ENCODE results near the gene SVEP1.
A peak's percentile ranks its signal among the peaks of the same experiment; 100 is the strongest.
"Not testable (repeated sequence)": the region's sequence is repeated elsewhere in the genome, so short reads cannot be mapped to it uniquely, and the experiment has no call there.

Gene SVEP1

DNA sequence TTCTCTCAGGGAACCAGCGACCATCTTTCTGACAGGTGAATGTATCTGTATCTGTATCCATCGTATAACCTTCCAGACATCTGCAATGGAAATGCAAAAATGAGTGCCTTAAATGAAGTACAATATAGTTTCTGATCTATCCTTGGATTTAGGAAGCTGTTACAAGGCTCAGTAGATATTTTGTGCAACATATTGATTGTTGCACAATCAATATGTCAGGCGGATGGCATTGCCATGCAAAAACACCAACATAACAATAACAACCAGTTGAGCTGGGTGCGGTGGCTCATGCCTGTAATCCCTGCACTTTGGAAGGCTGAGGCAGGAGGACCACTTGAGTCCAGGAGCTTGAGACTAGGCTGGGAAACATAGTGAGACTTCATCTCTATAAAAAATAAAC is 175.1 kb downstream of the SVEP1 start:
- TF ChIP-seq, protein P1, sequence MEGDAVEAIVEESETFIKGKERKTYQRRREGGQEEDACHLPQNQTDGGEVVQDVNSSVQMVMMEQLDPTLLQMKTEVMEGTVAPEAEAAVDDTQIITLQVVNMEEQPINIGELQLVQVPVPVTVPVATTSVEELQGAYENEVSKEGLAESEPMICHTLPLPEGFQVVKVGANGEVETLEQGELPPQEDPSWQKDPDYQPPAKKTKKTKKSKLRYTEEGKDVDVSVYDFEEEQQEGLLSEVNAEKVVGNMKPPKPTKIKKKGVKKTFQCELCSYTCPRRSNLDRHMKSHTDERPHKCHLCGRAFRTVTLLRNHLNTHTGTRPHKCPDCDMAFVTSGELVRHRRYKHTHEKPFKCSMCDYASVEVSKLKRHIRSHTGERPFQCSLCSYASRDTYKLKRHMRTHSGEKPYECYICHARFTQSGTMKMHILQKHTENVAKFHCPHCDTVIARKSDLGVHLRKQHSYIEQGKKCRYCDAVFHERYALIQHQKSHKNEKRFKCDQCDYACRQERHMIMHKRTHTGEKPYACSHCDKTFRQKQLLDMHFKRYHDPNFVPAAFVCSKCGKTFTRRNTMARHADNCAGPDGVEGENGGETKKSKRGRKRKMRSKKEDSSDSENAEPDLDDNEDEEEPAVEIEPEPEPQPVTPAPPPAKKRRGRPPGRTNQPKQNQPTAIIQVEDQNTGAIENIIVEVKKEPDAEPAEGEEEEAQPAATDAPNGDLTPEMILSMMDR (conservative IDR thresholded peaks at IDR 0.05): no peak
- no peak overlapping the region for H3K27ac ChIP-seq

DNA sequence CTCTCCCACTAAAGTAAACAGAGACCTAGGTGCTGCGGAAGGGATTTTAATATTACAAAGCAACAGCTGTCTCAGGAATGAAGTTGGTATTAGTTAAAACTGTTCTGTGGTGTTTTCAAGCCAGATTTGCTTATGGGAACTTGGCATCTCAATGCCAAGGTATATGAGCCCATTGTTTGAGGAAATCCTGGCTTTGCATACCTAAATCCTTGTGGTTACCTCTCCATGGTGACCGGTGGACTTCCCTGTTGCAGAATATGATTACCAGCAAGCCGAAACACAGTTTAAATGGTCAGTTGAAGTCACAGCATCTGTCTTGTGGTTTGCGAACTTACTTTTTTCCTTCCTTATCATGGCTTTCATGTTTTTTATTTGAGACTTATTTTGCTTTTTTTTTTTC is 179.6 kb downstream of the SVEP1 start:
- TF ChIP-seq, protein P1 (conservative IDR thresholded peaks at IDR 0.05): no peak
- no peak overlapping the region for H3K27ac ChIP-seq

DNA sequence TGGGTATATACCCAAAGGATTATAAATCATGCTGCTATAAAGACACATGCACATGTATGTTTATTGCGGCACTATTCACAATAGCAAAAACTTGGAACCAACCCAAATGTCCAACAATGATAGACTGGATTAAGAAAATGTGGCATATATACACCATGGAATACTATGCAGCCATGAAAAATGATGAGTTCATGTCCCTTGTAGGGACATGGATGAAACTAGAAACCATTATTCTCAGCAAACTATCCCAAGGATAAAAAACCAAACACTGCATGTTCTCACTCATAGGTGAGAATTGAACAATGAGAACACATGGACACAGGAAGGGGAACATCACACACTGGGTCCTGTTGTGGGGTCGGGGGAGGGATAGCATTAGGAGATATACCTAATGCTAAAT is 180.5 kb downstream of the SVEP1 start:
- not testable (repeated sequence) for H3K27ac ChIP-seq

DNA sequence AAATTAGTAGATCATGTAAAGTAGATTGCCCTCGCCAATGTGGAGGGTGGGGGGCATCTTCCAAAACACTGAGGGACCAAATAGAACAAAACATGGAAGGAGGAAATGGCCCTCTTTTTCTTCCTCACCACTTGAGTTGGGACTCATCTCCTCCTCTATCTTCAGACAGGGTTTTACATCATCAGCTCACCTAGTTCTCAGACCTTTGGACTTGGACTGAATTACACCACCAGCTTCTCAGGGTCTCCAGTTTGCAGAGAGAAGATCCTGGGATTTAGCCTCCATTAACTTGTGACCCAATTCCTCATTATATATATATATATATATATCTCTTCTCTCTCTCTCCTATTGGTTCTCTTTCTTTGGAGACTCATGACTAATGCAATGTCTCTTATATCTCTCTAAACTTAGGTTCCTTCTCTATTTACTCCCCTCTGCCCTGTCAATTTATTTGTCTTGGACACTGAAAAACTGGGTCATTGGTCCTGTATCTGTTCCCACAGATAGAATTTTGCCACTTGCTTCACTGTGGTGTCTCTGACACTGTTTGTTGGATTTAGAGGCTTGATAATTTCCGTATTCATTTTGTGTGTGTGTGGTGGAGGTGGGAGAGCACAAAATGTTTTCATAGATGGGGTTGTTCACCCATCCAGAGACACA is 187.6 kb downstream of the SVEP1 start:
- no peak overlapping the region for H3K27ac ChIP-seq
- TF ChIP-seq, protein P1 (conservative IDR thresholded peaks at IDR 0.05): no peak

DNA sequence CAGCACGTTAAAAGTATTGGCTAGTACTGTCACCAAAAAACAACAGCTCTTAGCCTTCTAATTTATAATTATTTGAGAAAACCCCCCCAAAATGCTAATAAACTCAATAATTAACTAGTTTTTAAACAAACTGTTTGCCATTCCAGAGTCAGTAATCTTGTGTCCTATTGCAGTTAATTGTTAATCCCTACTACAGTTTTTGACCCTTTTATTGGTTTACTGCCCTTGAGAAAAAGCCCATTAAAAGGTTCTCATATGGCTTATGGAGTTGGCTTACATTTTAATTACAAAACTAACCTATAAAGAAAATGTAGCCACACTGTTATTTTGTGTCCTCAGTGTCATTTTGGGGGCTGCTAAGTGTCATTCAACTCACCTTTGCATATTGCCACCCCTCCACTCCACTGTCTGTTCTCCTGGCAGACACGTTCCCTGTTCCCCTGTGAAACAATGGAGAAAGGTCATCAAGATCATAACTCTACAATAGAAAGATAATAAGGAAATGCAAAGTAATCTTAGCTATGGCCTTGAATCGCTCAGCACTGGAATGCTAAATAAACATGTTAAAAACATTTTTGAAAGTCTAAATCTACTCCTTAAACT is 190.3 kb downstream of the SVEP1 start:
- TF ChIP-seq, protein P1 (conservative IDR thresholded peaks at IDR 0.05): no peak
- H3K27ac ChIP-seq: peak overlapping the region; percentile 82

DNA sequence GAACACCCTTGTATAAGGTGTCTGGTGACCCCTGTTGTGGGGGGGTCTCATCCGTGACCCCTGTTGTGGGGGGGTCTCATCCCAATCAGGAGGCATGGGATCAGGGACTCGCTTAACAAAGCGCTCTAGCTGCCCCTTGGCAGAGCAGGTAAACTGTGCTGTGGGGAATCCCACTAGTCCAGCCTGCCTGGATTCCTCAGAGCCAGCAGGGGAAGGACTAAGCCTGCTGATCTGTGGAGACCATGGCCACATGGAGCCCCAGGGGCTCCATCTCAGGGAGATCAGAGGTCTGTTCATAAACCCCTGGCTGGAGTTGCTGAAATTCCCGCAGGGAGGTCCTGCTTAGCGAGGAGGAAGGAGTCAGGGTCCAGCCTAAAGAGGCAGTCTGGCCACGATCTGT is 196.1 kb downstream of the SVEP1 start:
- TF ChIP-seq, protein P1 (conservative IDR thresholded peaks at IDR 0.05): no peak
- H3K27ac ChIP-seq: no peak overlapping the region

DNA sequence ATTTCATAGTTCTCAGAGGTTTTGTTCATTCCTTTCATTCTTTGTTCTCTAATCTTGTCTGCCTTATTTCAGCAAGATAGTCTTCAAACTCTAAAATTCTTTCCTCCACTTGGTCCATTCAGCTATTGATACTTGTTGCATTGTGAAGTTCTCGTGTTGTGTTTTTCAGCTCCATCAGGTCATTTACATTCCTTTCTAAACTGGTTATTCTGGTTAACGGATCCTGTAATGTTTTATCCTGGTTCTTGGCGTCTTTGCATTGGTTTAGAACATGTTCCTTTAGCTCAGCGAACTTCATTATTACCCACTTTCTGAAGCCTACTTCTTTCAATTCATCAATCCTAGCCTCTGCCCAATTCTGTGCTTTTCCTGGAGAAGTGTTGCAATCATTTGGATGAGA is 196.8 kb downstream of the SVEP1 start:
- TF ChIP-seq, protein P1 (conservative IDR thresholded peaks at IDR 0.05): no peak
- no peak overlapping the region for H3K27ac ChIP-seq

DNA sequence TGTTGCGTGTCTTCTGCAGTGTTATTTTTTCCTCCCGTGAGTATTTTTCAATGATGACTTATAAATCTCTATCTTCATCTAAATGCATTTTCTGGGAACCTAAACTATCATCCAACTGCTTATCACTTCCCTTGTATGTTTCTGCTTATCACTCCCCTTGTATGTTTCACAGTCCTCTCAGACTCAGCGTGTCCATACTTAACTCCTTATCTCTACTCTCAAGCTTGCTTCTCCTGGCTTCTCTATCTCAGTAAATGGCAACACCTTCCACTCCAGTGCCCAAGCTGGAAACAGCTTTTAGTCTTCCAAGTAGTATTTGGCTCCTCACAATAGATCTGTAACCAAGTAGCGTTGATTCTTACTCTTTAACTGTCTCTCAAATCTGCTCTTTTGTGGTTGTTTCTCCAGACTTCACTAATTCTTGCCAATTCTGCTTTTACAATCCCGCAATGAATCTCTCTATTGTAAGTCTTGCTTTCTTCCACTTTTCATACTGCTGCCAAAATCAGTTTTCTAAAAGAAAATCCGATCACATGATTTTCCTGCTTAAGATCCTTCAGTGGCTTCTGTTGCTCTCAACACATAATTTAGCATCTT is 208.0 kb downstream of the SVEP1 start:
- TF ChIP-seq, protein P1 (conservative IDR thresholded peaks at IDR 0.05): no peak
- H3K27ac ChIP-seq: no peak overlapping the region
